Endodermal cell (in vitro differentiated cells): ENCODE results near the gene THUMPD2. TPM values are rescaled to one million over a fixed set of nuclear protein-coding genes. Genes with fewer than 3 reads are reported as not detected.

ENCODE experiments used
- DNase-seq: peaks from one replicate; pipeline ENCODE4 v3.0.0-alpha.2; 2017
- H3K27ac ChIP-seq: 2 replicates; pipeline ENCODE4 v1.5.1; 2013; ENCODE audit warnings: mild to moderate bottlenecking, low read depth, low read length, moderate library complexity
- H3K27me3 ChIP-seq: 2 replicates; pipeline ENCODE4 v1.6.1; 2013; ENCODE audit warnings: mild to moderate bottlenecking, low read length, moderate library complexity; ENCODE audit not compliant: insufficient read depth, control insufficient read depth, poor library complexity, severe bottlenecking
- H3K36me3 ChIP-seq: 2 replicates; pipeline ENCODE4 v1.7.0; 2013; ENCODE audit warnings: mild to moderate bottlenecking, low read length, moderate library complexity; ENCODE audit not compliant: control insufficient read depth, insufficient read depth
- H3K4me1 ChIP-seq: one replicate; pipeline ENCODE4 v1.7.0; 2013; ENCODE audit warnings: low read length; ENCODE audit not compliant: control insufficient read depth, insufficient read depth
- H3K4me3 ChIP-seq: 2 replicates; pipeline ENCODE4 v1.5.1; 2013; ENCODE audit warnings: mild to moderate bottlenecking, low read length, moderate library complexity
- H3K9ac ChIP-seq: 2 replicates; pipeline ENCODE4 v1.6.1; 2013; ENCODE audit warnings: mild to moderate bottlenecking, low read length, moderate library complexity; ENCODE audit not compliant: poor library complexity, severe bottlenecking; ENCODE audit errors: extremely low read depth
- H3K9me3 ChIP-seq: 2 replicates; pipeline ENCODE4 v1.6.1; 2013; ENCODE audit warnings: mild to moderate bottlenecking, low read length, moderate library complexity; ENCODE audit not compliant: control insufficient read depth
- H3K27ac Mint-ChIP-seq: 2 replicates; pipeline ENCODE4 v1.8.0; 2020; ENCODE audit warnings: mixed read lengths
- H3K27me3 Mint-ChIP-seq: 2 replicates; pipeline ENCODE4 v1.8.0; 2021; ENCODE audit warnings: mild to moderate bottlenecking, mixed read lengths; ENCODE audit not compliant: insufficient read depth
- H3K36me3 Mint-ChIP-seq: 2 replicates; pipeline ENCODE4 v1.8.0; 2020; ENCODE audit warnings: low read depth, mixed read lengths
- H3K4me1 Mint-ChIP-seq: 2 replicates; pipeline ENCODE4 v1.8.0; 2020; ENCODE audit warnings: mixed read lengths
- H3K4me3 Mint-ChIP-seq: 2 replicates; pipeline ENCODE4 v1.8.0; 2020; ENCODE audit warnings: mild to moderate bottlenecking, moderate library complexity, mixed read lengths
- H3K9me3 Mint-ChIP-seq: 2 replicates; pipeline ENCODE4 v1.8.0; 2020; ENCODE audit warnings: mild to moderate bottlenecking, mixed read lengths
- CTCF ChIP-seq: fragments of 200-600 bp; sonication (generic); conservative IDR thresholded peaks from 2 replicates; pipeline ENCODE4 v1.5.0; 2021; ENCODE audit warnings: antibody characterized with exemption, mild to moderate bottlenecking
- WGBS, 2 experiments: methylation state at CpG; one replicate each; pipeline versions ENCODE4 v1.1.5 to v1.1.7; 2013; ENCODE audit warnings: missing lambda C conversion rate in 2 of 2, mixed read lengths in 1 of 2; ENCODE audit not compliant: insufficient coverage in 1 of 2, insufficient read length in 1 of 2; 5-methylcytosine and 5-hydroxymethylcytosine counted together
- total RNA-seq, 2 donors: library from RNA; stranded (reverse); fragmentation: NEBNext Ultra II Directional in 1 of 2; extraction: Animal tissue kit (Norgen Biotek cat#: 25700) in 1 of 2; gene quantifications; 2 replicates in 1 of 2; 3 replicates in 1 of 2; pipeline ENCODE4 v1.2.1, GENCODE V29; 2021

The THUMPD2 gene
- total RNA-seq, 2 donors from 2014 or later: 11.3 to 13.6 TPM

- Histone ChIP-seq H3K4me1 (no peaks in the 10 kb centered on the region), H3K27me3 (no peaks in the 10 kb centered on the region), H3K9ac (no peak overlapping the region), H3K9me3 (peaks cover 13% of the 10 kb centered on the region), H3K4me3 (no peak overlapping the region), H3K27ac (no peak overlapping the region), H3K36me3 (no peaks in the 10 kb centered on the region)
- TF ChIP-seq CTCF: no peak
- no peak for DNase-seq
- Mint-ChIP-seq H3K9me3 (peaks cover 10% of the 10 kb centered on the region), H3K27ac (no peak overlapping the region), H3K36me3 (peaks cover 4% of the 10 kb centered on the region), H3K4me1 (no peaks in the 10 kb centered on the region), H3K27me3 (no peaks in the 10 kb centered on the region), H3K4me3 (no peak overlapping the region)
- 85 to 96% methylated on average over 7 to 8 of the region's 8 CpGs for WGBS, 2 experiments
Measured at GRCh38 chr2:39706945-39707344, 72.1 kb downstream of the THUMPD2 start.

- 60% methylated on average over 1 of the region's 1 CpG; no CpG with 5 or more reads in 1 of the 2 experiments for WGBS, 2 experiments
Measured at GRCh38 chr2:39706312-39706711, 72.7 kb downstream of the THUMPD2 start.

GRCh38 chr2:39705638-39706037 is 73.4 kb downstream of the THUMPD2 start:
- Histone ChIP-seq H3K4me3 (no peak overlapping the region), H3K36me3 (no peaks in the 10 kb centered on the region), H3K9me3 (peaks cover 26% of the 10 kb centered on the region), H3K27me3 (no peaks in the 10 kb centered on the region), H3K27ac (no peak overlapping the region), H3K4me1 (no peaks in the 10 kb centered on the region), H3K9ac (no peak overlapping the region)
- Mint-ChIP-seq H3K36me3 (peaks cover 6% of the 10 kb centered on the region), H3K9me3 (peaks cover 22% of the 10 kb centered on the region), H3K4me3 (no peak overlapping the region), H3K27me3 (peaks cover 2% of the 10 kb centered on the region), H3K4me1 (no peaks in the 10 kb centered on the region), H3K27ac (no peak overlapping the region)
- TF ChIP-seq CTCF: no peak
- whole genome bisulfite sequencing, 2 experiments: 74 to 75% methylated on average over 4 of the region's 4 CpGs
- no peak for DNase-seq

More at GRCh38 chr2:39706312-39706711, 72.7 kb downstream of the THUMPD2 start:
- Mint-ChIP-seq H3K4me1 (no peaks in the 10 kb centered on the region), H3K36me3 (peaks cover 5% of the 10 kb centered on the region), H3K27me3 (peaks cover under 1% of the 10 kb centered on the region), H3K9me3 (peaks cover 16% of the 10 kb centered on the region), H3K27ac (no peak overlapping the region), H3K4me3 (no peak overlapping the region)
- no peak for TF ChIP-seq CTCF
- no peak for DNase-seq
- Histone ChIP-seq H3K9ac (no peak overlapping the region), H3K4me1 (no peaks in the 10 kb centered on the region), H3K4me3 (no peak overlapping the region), H3K27ac (no peak overlapping the region), H3K27me3 (no peaks in the 10 kb centered on the region), H3K9me3 (peaks cover 19% of the 10 kb centered on the region), H3K36me3 (no peaks in the 10 kb centered on the region)
